OCI-LY1 (cell line): Measurements from ENCODE around the gene KAT2A.

Experiments used
- H2AFZ ChIP-seq: fragments of 200-600 bp; sonication (generic), shearing (Covaris generic); 2 replicates; pipeline ENCODE4 v1.6.0; 2014; ENCODE audit warnings: antibody characterized with exemption, mild to moderate bottlenecking, low read length
- H3F3A ChIP-seq: fragments of 200-600 bp; sonication (generic), shearing (Covaris generic); 2 replicates; pipeline ENCODE4 v1.6.0; 2014; ENCODE audit warnings: mild to moderate bottlenecking, antibody characterized with exemption, low read length, moderate library complexity; ENCODE audit not compliant: insufficient read depth
- H3K27ac ChIP-seq: fragments of 200-600 bp; sonication (generic); 2 replicates; pipeline ENCODE4 v1.5.1; 2014; ENCODE audit warnings: low read length, mixed run types, mild to moderate bottlenecking, low read depth; ENCODE audit not compliant: poor library complexity, severe bottlenecking
- H3K27me3 ChIP-seq: fragments of 200-600 bp; sonication (generic); 2 replicates; pipeline ENCODE4 v1.6.0; 2014; ENCODE audit warnings: antibody characterized with exemption, mild to moderate bottlenecking, low read length, moderate library complexity; ENCODE audit not compliant: insufficient read depth
- H3K36me3 ChIP-seq: fragments of 200-600 bp; sonication (generic); 2 replicates; pipeline ENCODE4 v1.6.1; 2014; ENCODE audit warnings: mild to moderate bottlenecking, antibody characterized with exemption, low read length, moderate library complexity, mixed read lengths; ENCODE audit not compliant: insufficient read depth
- H3K4me1 ChIP-seq: fragments of 200-600 bp; sonication (generic); 2 replicates; pipeline ENCODE4 v1.5.1; 2014; ENCODE audit warnings: mild to moderate bottlenecking, low read length, moderate library complexity; ENCODE audit not compliant: insufficient read depth, severe bottlenecking
- H3K4me2 ChIP-seq: fragments of 200-600 bp; sonication (generic), shearing (Covaris generic); 2 replicates; pipeline ENCODE4 v1.6.1; 2014; ENCODE audit warnings: low read length
- H3K4me3 ChIP-seq: fragments of 200-600 bp; sonication (generic); 2 replicates; pipeline ENCODE4 v1.5.1; 2014; ENCODE audit warnings: low read length, low read depth, mild to moderate bottlenecking, mixed read lengths; ENCODE audit not compliant: poor library complexity, severe bottlenecking
- H3K79me2 ChIP-seq: fragments of 200-600 bp; shearing (Covaris generic); 2 replicates; pipeline ENCODE4 v1.6.1; 2016; ENCODE audit warnings: mixed run types, low read length, mixed read lengths; ENCODE audit not compliant: insufficient read depth
- H3K9ac ChIP-seq: fragments of 200-600 bp; sonication (generic), shearing (Covaris generic); 2 replicates; pipeline ENCODE4 v1.6.1; 2014; ENCODE audit warnings: mild to moderate bottlenecking, low read length, mixed read lengths
- H3K9me2 ChIP-seq: fragments of 200-600 bp; sonication (generic), shearing (Covaris generic); 2 replicates; pipeline ENCODE4 v1.6.1; 2014; ENCODE audit warnings: low read depth, mild to moderate bottlenecking, low read length, mixed read lengths
- H3K9me3 ChIP-seq: fragments of 200-600 bp; shearing (Covaris generic); 2 replicates; pipeline ENCODE4 v1.6.1; 2014; ENCODE audit warnings: low read length, mixed read lengths
- H4K20me1 ChIP-seq: fragments of 200-600 bp; sonication (generic), shearing (Covaris generic); 2 replicates; pipeline ENCODE4 v1.6.0; 2016; ENCODE audit warnings: mild to moderate bottlenecking, low read length; ENCODE audit not compliant: insufficient read depth
- CTCF ChIP-seq: fragments of 200-600 bp; sonication (generic), shearing (Covaris generic); IDR thresholded peaks from 2 replicates; pipeline ENCODE4 v1.5.1; 2017; ENCODE audit warnings: mild to moderate bottlenecking, antibody characterized with exemption, low read length, moderate library complexity, mixed read lengths
- EZH2 ChIP-seq: fragments of 200-600 bp; sonication (generic), shearing (Covaris generic); IDR thresholded peaks from 2 replicates; pipeline ENCODE4 v1.8.0; 2017; ENCODE audit warnings: borderline replicate concordance, mixed run types, mild to moderate bottlenecking, antibody characterized with exemption, low read length, moderate library complexity, mixed read lengths

Gene KAT2A

GRCh38 chr17:42081516-42082129, 39.5 kb downstream of the KAT2A start:
- no peak overlapping the region for H3K4me3 ChIP-seq
- no peak overlapping the region for H3K4me2 ChIP-seq
- no peaks in the 10 kb centered on the region for H3K79me2 ChIP-seq
- H3K9me2 ChIP-seq: no peaks in the 10 kb centered on the region
- TF ChIP-seq EZH2: no peak
- TF ChIP-seq CTCF: no peak
- no peaks in the 10 kb centered on the region for H3F3A ChIP-seq
- peaks cover 3% of the 10 kb centered on the region; the same call in 1 of the 2 replicates for H3K27me3 ChIP-seq
- no peaks in the 10 kb centered on the region for H3K4me1 ChIP-seq
- H3K9me3 ChIP-seq: no peaks in the 10 kb centered on the region
- H4K20me1 ChIP-seq: no peaks in the 10 kb centered on the region
- no peaks in the 10 kb centered on the region for H3K36me3 ChIP-seq
- no peak overlapping the region for H3K9ac ChIP-seq
- H3K27ac ChIP-seq: no peak overlapping the region
- H2AFZ ChIP-seq: no peak overlapping the region

GRCh38 chr17:42079541-42079940, 41.6 kb downstream of the KAT2A start:
- H3K4me1 ChIP-seq: no peaks in the 10 kb centered on the region
- H3K9ac ChIP-seq: no peak overlapping the region

GRCh38 chr17:42078396-42079043, 42.6 kb downstream of the KAT2A start:
- Histone ChIP-seq H3F3A (no peaks in the 10 kb centered on the region), H3K4me3 (no peak overlapping the region), H2AFZ (no peak overlapping the region), H3K9ac (no peak overlapping the region), H3K9me2 (no peaks in the 10 kb centered on the region), H3K27me3 (peaks cover 3% of the 10 kb centered on the region; the same call in 1 of the 2 replicates), H3K79me2 (no peaks in the 10 kb centered on the region), H3K4me1 (no peaks in the 10 kb centered on the region), H3K4me2 (no peak overlapping the region), H3K9me3 (no peaks in the 10 kb centered on the region), H3K27ac (no peak overlapping the region), H3K36me3 (no peaks in the 10 kb centered on the region), H4K20me1 (no peaks in the 10 kb centered on the region)
- no peak for TF ChIP-seq EZH2
- no peak for TF ChIP-seq CTCF

More at GRCh38 chr17:42079541-42079940, 41.6 kb downstream of the KAT2A start:
- Histone ChIP-seq H3K27me3 (peaks cover 3% of the 10 kb centered on the region; the same call in 1 of the 2 replicates), H3K27ac (no peak overlapping the region), H4K20me1 (no peaks in the 10 kb centered on the region), H3K9me3 (no peaks in the 10 kb centered on the region), H3K36me3 (no peaks in the 10 kb centered on the region), H3K9me2 (no peaks in the 10 kb centered on the region), H3K4me2 (no peak overlapping the region), H3K4me3 (no peak overlapping the region), H3F3A (no peaks in the 10 kb centered on the region), H2AFZ (no peak overlapping the region), H3K79me2 (no peaks in the 10 kb centered on the region)
- no peak for TF ChIP-seq EZH2
- no peak for TF ChIP-seq CTCF
